ENCODE data around the gene GPC5. TPM values are rescaled to one million over a fixed set of nuclear protein-coding genes. Genes with fewer than 3 reads are reported as not detected.
"Not testable (repeated sequence)": the region's sequence is repeated elsewhere in the genome, so short reads cannot be mapped to it uniquely, and the experiment has no call there.

Gene GPC5
- total RNA-seq, 1 experiment from 2014 or later = 0.15 TPM

GRCh38 chr13:92290718-92291307 is 892.4 kb downstream of the GPC5 start:
- H3K27me3 Mint-ChIP-seq (ENCODE audit: low read depth); H3K9ac ChIP-seq (ENCODE audit: extremely low read depth, insufficient read length, low read length); H2BK15ac ChIP-seq (ENCODE audit: low read depth, low read length); H2BK12ac ChIP-seq (ENCODE audit: insufficient read length, low read depth, low read length); H3K23ac ChIP-seq (ENCODE audit: insufficient read length, low read depth, low read length); H2BK120ac ChIP-seq (ENCODE audit: low read depth, low read length, poor library complexity, severe bottlenecking); H2BK5ac ChIP-seq (ENCODE audit: insufficient read length, low read length); H4K5ac ChIP-seq (ENCODE audit: insufficient read length, low read depth, low read length); DNase-seq; H3K23me2 ChIP-seq (ENCODE audit: insufficient read length, low read depth, low read length, poor library complexity, severe bottlenecking); H3K4ac ChIP-seq (ENCODE audit: low read depth, low read length); H3K9me3 ChIP-seq (ENCODE audit: control insufficient read depth, low read depth, low read length); H3T11ph ChIP-seq (ENCODE audit: low read length); H3K79me1 ChIP-seq (ENCODE audit: insufficient read depth, low read depth, low read length, poor library complexity, severe bottlenecking); H3K27me3 ChIP-seq (ENCODE audit: insufficient read depth, low read length); H4K20me1 ChIP-seq (ENCODE audit: control insufficient read depth, insufficient read depth, insufficient read length); H3K56ac ChIP-seq (ENCODE audit: insufficient read length, low read depth, low read length); H3K14ac ChIP-seq (ENCODE audit: insufficient read depth, low read length); H3K4me1 ChIP-seq (ENCODE audit: insufficient read depth, low read length); H3K4me2 ChIP-seq (ENCODE audit: insufficient read depth, insufficient read length, low read length); H3K36me3 Mint-ChIP-seq (ENCODE audit: insufficient read depth in 1 of 3, low read depth in 3 of 3); H2BK20ac ChIP-seq (ENCODE audit: low read depth, low read length, poor library complexity, severe bottlenecking); H3K18ac ChIP-seq (ENCODE audit: insufficient read length, low read depth, low read length); H4K8ac ChIP-seq (replicated peaks; ENCODE audit: insufficient read length, low read depth, low read length); H3K79me2 ChIP-seq (ENCODE audit: insufficient read depth, low read length); H2AK5ac ChIP-seq (ENCODE audit: insufficient read length, low read length); H4K91ac ChIP-seq (ENCODE audit: insufficient read length, low read depth, low read length); H2AFZ ChIP-seq (ENCODE audit: low read length); H3K27ac Mint-ChIP-seq; H3K4me1 Mint-ChIP-seq; H3K27ac ChIP-seq (ENCODE audit: insufficient read length, low read depth, low read length); H3K4me3 Mint-ChIP-seq: not testable (repeated sequence)
- peaks cover 20 to 26% of the 10 kb centered on the region in 2 experiments; a peak in 4 of 5 replicates for H3K9me3 Mint-ChIP-seq
- no CpG with 5 or more reads among the region's 29 CpGs for WGBS (ENCODE audit: extremely low coverage, insufficient read length, low lambda C conversion rate)

- H3K9me3 Mint-ChIP-seq = peaks cover 18 to 25% of the 10 kb centered on the region in 2 experiments; a peak in 4 of 5 replicates
- H3K4me1 Mint-ChIP-seq; H3K4me3 Mint-ChIP-seq; H3K4me2 ChIP-seq (ENCODE audit: insufficient read depth, insufficient read length, low read length); H3K4me1 ChIP-seq (ENCODE audit: insufficient read depth, low read length); H3K27me3 Mint-ChIP-seq (ENCODE audit: low read depth); H3K9me3 ChIP-seq (ENCODE audit: control insufficient read depth, low read depth, low read length); H3K14ac ChIP-seq (ENCODE audit: insufficient read depth, low read length); H3K36me3 Mint-ChIP-seq (ENCODE audit: insufficient read depth in 1 of 3, low read depth in 3 of 3); H3K23ac ChIP-seq (ENCODE audit: insufficient read length, low read depth, low read length); H3K79me2 ChIP-seq (ENCODE audit: insufficient read depth, low read length); DNase-seq; H2BK15ac ChIP-seq (ENCODE audit: low read depth, low read length); H3K27ac ChIP-seq (ENCODE audit: insufficient read length, low read depth, low read length); H3K9ac ChIP-seq (ENCODE audit: extremely low read depth, insufficient read length, low read length); H4K20me1 ChIP-seq (ENCODE audit: control insufficient read depth, insufficient read depth, insufficient read length); H4K5ac ChIP-seq (ENCODE audit: insufficient read length, low read depth, low read length); H3T11ph ChIP-seq (ENCODE audit: low read length); H3K18ac ChIP-seq (ENCODE audit: insufficient read length, low read depth, low read length); H2AFZ ChIP-seq (ENCODE audit: low read length); H4K91ac ChIP-seq (ENCODE audit: insufficient read length, low read depth, low read length); H3K23me2 ChIP-seq (ENCODE audit: insufficient read length, low read depth, low read length, poor library complexity, severe bottlenecking); H3K27me3 ChIP-seq (ENCODE audit: insufficient read depth, low read length); H3K27ac Mint-ChIP-seq; H3K79me1 ChIP-seq (ENCODE audit: insufficient read depth, low read depth, low read length, poor library complexity, severe bottlenecking); H2AK5ac ChIP-seq (ENCODE audit: insufficient read length, low read length); H3K56ac ChIP-seq (ENCODE audit: insufficient read length, low read depth, low read length); H2BK12ac ChIP-seq (ENCODE audit: insufficient read length, low read depth, low read length); H2BK20ac ChIP-seq (ENCODE audit: low read depth, low read length, poor library complexity, severe bottlenecking); H3K4ac ChIP-seq (ENCODE audit: low read depth, low read length); H4K8ac ChIP-seq (replicated peaks; ENCODE audit: insufficient read length, low read depth, low read length); H2BK120ac ChIP-seq (ENCODE audit: low read depth, low read length, poor library complexity, severe bottlenecking); H2BK5ac ChIP-seq (ENCODE audit: insufficient read length, low read length): not testable (repeated sequence)
- no CpG with 5 or more reads among the region's 5 CpGs for WGBS (ENCODE audit: extremely low coverage, insufficient read length, low lambda C conversion rate)
Measured at GRCh38 chr13:92294533-92294932, 896.1 kb downstream of the GPC5 start.

Measured in H9 (cell line).